Coronary artery (tissue), 2 donors: ENCODE results near the gene ZPLD1.

Experiments
- DNase-seq: peaks from one replicate; pipeline ENCODE4 v3.0.0-alpha.2; 2017; ENCODE audit warnings: low spot score
- H3K27ac ChIP-seq, 2 donors: fragments of 200-600 bp; sonication (generic); one replicate each; pipeline ENCODE4 v1.5.1; 2016 to 2019
- H3K4me3 ChIP-seq: fragments of 200-600 bp; sonication (generic); 2 replicates; pipeline ENCODE4 v1.5.1; 2016; ENCODE audit warnings: mild to moderate bottlenecking, moderate library complexity
- TF ChIP-seq, protein P1 (sequence below): fragments of 200-600 bp; sonication (generic); IDR thresholded peaks from one replicate; pipeline ENCODE4 v1.5.1; 2019; ENCODE audit warnings: antibody characterized with exemption

The ZPLD1 gene

GRCh38 chr3:102473648-102474047 is 38.8 kb downstream of the ZPLD1 start:
- DNase-seq: no peak
- Histone ChIP-seq H3K4me3 (no peak overlapping the region), H3K27ac (no peak overlapping the region)
- TF ChIP-seq, protein P1, sequence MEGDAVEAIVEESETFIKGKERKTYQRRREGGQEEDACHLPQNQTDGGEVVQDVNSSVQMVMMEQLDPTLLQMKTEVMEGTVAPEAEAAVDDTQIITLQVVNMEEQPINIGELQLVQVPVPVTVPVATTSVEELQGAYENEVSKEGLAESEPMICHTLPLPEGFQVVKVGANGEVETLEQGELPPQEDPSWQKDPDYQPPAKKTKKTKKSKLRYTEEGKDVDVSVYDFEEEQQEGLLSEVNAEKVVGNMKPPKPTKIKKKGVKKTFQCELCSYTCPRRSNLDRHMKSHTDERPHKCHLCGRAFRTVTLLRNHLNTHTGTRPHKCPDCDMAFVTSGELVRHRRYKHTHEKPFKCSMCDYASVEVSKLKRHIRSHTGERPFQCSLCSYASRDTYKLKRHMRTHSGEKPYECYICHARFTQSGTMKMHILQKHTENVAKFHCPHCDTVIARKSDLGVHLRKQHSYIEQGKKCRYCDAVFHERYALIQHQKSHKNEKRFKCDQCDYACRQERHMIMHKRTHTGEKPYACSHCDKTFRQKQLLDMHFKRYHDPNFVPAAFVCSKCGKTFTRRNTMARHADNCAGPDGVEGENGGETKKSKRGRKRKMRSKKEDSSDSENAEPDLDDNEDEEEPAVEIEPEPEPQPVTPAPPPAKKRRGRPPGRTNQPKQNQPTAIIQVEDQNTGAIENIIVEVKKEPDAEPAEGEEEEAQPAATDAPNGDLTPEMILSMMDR: no peak

GRCh38 chr3:102474207-102474606 is 39.4 kb downstream of the ZPLD1 start:
- H3K4me3 ChIP-seq: no peak overlapping the region
- no peak for DNase-seq
- TF ChIP-seq, protein P1: no peak

DNA sequence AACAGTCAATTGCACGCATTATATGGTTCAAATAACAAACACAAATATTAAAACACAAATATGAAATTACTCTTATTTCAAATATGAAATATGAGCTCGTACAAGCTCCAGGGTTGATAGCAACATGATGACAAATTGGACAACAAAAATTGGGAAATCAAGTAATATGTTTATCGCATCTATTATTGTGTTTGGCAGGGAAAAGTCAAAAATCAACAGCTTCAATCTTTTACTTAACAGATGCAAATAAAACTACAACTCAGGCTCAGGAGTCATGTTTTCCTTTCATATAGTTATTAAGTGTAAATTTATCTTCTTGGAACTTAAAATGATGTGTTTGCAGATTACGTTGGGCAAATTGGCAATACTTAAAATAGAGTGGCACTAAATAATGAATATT is 41.4 kb downstream of the ZPLD1 start:
- TF ChIP-seq, protein P1: no peak
- Histone ChIP-seq H3K4me3 (no peak overlapping the region), H3K27ac (no peak overlapping the region)
- DNase-seq: no peak

More at GRCh38 chr3:102474207-102474606, 39.4 kb downstream of the ZPLD1 start:
- no peak overlapping the region for H3K27ac ChIP-seq

DNA sequence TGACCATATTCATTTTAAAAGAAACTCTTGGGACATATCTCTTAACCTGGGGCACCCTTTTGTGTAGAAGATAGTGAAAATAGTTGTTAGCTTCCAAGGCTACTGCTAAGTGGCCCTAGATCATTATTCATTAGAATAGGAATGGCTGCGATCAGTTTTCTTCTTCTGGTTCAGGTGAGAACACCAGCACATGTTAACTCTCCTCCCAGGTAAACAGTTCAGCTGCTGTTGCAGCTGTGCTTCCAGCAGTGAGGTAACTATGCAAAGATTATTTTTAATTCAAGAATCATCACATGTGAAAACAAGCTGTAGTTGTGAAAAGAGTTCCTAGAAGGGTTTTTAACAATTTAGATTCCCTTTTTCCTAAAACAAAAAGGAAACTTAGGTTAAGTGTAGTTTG is 43.3 kb downstream of the ZPLD1 start:
- TF ChIP-seq, protein P1: no peak
- no peak overlapping the region for H3K27ac ChIP-seq
- DNase-seq: no peak
- no peak overlapping the region for H3K4me3 ChIP-seq

- no peak overlapping the region for H3K4me3 ChIP-seq
- TF ChIP-seq, protein P1: no peak
- H3K27ac ChIP-seq: no peak overlapping the region
- no peak for DNase-seq
Measured at GRCh38 chr3:102480139-102480538, 45.3 kb downstream of the ZPLD1 start.

- no peak overlapping the region for H3K27ac ChIP-seq
- H3K4me3 ChIP-seq: no peak overlapping the region
- no peak for DNase-seq
- TF ChIP-seq, protein P1: no peak
Measured at GRCh38 chr3:102481050-102481449, 46.2 kb downstream of the ZPLD1 start.

DNA sequence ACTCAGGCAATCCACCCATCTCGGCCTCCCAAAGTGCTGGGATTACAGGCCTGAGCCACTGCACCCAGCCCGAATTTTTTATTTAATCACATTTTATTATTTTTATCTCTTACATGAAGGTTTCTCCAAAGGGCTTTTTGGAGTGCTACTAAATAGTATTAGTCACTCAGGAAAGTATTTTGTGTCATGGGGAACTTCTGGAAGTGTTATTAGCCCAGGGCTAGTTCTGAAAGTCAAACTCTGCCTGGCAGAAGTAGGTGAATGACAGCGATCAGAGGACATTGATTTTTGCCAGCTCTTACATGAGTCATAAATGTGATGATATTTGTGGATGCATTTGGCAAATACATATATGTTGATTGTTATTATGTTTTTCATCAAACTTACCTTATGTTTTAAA is 48.7 kb downstream of the ZPLD1 start:
- H3K27ac ChIP-seq: no peak overlapping the region
- H3K4me3 ChIP-seq: no peak overlapping the region
- TF ChIP-seq, protein P1: no peak
- no peak for DNase-seq
